K562 (cell line): Measurements from ENCODE around the gene PAX5.

Experiments
- JUND ChIP-seq, 2 experiments: IDR thresholded peaks; 2 replicates in 1 of 2; 3 replicates in 1 of 2; pipeline ENCODE4 v1.6.1; 2011; ENCODE audit warnings: borderline replicate concordance in 2 of 2, low read depth in 2 of 2, low read length in 2 of 2, improper control_type of control experiment in 1 of 2, missing biosample characterization in 1 of 2, missing genetic modification characterization in 1 of 2, missing genetic modification reagents in 1 of 2
- POLR2AphosphoS5 ChIP-seq: IDR thresholded peaks from 2 replicates; pipeline ENCODE4 v1.6.1; 2011; ENCODE audit warnings: mild to moderate bottlenecking, low read depth, low read length, moderate library complexity; ENCODE audit not compliant: control insufficient read depth, insufficient read depth
- SMAD4 ChIP-seq: fragments of 250-450 bp; sonication (Bioruptor Pico); conservative IDR thresholded peaks from 2 replicates; pipeline ENCODE4 v1.8.0; 2021; ENCODE audit warnings: inconsistent platforms, mild to moderate bottlenecking, moderate library complexity
- SMARCB1 ChIP-seq: IDR thresholded peaks from 2 replicates; pipeline ENCODE4 v1.6.1; 2011; ENCODE audit warnings: improper control_type of control experiment, low read depth; ENCODE audit not compliant: insufficient read length
- ZNF146 ChIP-seq: IDR thresholded peaks from one replicate; pipeline ENCODE4 v1.6.1; 2018; ENCODE audit warnings: missing compliant biosample characterization; ENCODE audit not compliant: unreplicated experiment
- ZNF280A ChIP-seq: fragments of 450-650 bp; IDR thresholded peaks from 2 replicates; pipeline ENCODE4 v1.6.1; 2018; ENCODE audit warnings: mild to moderate bottlenecking, low read depth; ENCODE audit not compliant: partially characterized antibody
- TF ChIP-seq, protein P1 (sequence below), 2 experiments: fragments of 250-450 bp in 1 of 2; fragments of 450-650 bp in 1 of 2; sonication (Bioruptor Pico) in 1 of 2; IDR thresholded peaks; 2 replicates each; pipeline versions ENCODE4 v1.6.1 to v1.8.0; 2016 to 2021; ENCODE audit warnings: mild to moderate bottlenecking in 2 of 2, moderate library complexity in 2 of 2, missing compliant biosample characterization in 1 of 2, missing genetic modification characterization in 1 of 2
- TF ChIP-seq, protein P2 (sequence below): fragments of 200-600 bp; sonication (generic); IDR thresholded peaks from one replicate; pipeline ENCODE4 v1.6.1; 2012; ENCODE audit warnings: mild to moderate bottlenecking, low read depth, low read length, inconsistent platforms
- TF ChIP-seq, protein P3 (sequence below): sonication (generic); formaldehyde crosslinking; IDR thresholded peaks from 2 replicates; pipeline ENCODE4 v1.8.1; 2023; ENCODE audit warnings: mild to moderate bottlenecking, missing genetic modification reagents

GRCh38 chr9:36871606-36872005 is 162.5 kb downstream of the PAX5 start:
- TF ChIP-seq ZNF146: no peak
- no peak for TF ChIP-seq SMAD4 (CRISPR knock-in tag)
- no peak for TF ChIP-seq ZNF280A
- TF ChIP-seq, protein P1, sequence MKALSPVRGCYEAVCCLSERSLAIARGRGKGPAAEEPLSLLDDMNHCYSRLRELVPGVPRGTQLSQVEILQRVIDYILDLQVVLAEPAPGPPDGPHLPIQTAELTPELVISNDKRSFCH (CRISPR knock-in tag; IDR thresholded peaks at IDR 0.05): no peak
- TF ChIP-seq, protein P1 (tag; IDR thresholded peaks at IDR 0.05): no peak
- TF ChIP-seq, protein P2, sequence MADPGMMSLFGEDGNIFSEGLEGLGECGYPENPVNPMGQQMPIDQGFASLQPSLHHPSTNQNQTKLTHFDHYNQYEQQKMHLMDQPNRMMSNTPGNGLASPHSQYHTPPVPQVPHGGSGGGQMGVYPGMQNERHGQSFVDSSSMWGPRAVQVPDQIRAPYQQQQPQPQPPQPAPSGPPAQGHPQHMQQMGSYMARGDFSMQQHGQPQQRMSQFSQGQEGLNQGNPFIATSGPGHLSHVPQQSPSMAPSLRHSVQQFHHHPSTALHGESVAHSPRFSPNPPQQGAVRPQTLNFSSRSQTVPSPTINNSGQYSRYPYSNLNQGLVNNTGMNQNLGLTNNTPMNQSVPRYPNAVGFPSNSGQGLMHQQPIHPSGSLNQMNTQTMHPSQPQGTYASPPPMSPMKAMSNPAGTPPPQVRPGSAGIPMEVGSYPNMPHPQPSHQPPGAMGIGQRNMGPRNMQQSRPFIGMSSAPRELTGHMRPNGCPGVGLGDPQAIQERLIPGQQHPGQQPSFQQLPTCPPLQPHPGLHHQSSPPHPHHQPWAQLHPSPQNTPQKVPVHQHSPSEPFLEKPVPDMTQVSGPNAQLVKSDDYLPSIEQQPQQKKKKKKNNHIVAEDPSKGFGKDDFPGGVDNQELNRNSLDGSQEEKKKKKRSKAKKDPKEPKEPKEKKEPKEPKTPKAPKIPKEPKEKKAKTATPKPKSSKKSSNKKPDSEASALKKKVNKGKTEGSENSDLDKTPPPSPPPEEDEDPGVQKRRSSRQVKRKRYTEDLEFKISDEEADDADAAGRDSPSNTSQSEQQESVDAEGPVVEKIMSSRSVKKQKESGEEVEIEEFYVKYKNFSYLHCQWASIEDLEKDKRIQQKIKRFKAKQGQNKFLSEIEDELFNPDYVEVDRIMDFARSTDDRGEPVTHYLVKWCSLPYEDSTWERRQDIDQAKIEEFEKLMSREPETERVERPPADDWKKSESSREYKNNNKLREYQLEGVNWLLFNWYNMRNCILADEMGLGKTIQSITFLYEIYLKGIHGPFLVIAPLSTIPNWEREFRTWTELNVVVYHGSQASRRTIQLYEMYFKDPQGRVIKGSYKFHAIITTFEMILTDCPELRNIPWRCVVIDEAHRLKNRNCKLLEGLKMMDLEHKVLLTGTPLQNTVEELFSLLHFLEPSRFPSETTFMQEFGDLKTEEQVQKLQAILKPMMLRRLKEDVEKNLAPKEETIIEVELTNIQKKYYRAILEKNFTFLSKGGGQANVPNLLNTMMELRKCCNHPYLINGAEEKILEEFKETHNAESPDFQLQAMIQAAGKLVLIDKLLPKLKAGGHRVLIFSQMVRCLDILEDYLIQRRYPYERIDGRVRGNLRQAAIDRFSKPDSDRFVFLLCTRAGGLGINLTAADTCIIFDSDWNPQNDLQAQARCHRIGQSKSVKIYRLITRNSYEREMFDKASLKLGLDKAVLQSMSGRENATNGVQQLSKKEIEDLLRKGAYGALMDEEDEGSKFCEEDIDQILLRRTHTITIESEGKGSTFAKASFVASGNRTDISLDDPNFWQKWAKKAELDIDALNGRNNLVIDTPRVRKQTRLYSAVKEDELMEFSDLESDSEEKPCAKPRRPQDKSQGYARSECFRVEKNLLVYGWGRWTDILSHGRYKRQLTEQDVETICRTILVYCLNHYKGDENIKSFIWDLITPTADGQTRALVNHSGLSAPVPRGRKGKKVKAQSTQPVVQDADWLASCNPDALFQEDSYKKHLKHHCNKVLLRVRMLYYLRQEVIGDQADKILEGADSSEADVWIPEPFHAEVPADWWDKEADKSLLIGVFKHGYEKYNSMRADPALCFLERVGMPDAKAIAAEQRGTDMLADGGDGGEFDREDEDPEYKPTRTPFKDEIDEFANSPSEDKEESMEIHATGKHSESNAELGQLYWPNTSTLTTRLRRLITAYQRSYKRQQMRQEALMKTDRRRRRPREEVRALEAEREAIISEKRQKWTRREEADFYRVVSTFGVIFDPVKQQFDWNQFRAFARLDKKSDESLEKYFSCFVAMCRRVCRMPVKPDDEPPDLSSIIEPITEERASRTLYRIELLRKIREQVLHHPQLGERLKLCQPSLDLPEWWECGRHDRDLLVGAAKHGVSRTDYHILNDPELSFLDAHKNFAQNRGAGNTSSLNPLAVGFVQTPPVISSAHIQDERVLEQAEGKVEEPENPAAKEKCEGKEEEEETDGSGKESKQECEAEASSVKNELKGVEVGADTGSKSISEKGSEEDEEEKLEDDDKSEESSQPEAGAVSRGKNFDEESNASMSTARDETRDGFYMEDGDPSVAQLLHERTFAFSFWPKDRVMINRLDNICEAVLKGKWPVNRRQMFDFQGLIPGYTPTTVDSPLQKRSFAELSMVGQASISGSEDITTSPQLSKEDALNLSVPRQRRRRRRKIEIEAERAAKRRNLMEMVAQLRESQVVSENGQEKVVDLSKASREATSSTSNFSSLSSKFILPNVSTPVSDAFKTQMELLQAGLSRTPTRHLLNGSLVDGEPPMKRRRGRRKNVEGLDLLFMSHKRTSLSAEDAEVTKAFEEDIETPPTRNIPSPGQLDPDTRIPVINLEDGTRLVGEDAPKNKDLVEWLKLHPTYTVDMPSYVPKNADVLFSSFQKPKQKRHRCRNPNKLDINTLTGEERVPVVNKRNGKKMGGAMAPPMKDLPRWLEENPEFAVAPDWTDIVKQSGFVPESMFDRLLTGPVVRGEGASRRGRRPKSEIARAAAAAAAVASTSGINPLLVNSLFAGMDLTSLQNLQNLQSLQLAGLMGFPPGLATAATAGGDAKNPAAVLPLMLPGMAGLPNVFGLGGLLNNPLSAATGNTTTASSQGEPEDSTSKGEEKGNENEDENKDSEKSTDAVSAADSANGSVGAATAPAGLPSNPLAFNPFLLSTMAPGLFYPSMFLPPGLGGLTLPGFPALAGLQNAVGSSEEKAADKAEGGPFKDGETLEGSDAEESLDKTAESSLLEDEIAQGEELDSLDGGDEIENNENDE: no peak
- TF ChIP-seq JUND (IDR thresholded peaks at IDR 0.05; ENCODE audit: borderline replicate concordance, low read depth, low read length): no peak
- TF ChIP-seq JUND (tag; IDR thresholded peaks at IDR 0.05; ENCODE audit: borderline replicate concordance, low read depth, low read length): no peak
- TF ChIP-seq SMARCB1: no peak
- TF ChIP-seq, protein P3, sequence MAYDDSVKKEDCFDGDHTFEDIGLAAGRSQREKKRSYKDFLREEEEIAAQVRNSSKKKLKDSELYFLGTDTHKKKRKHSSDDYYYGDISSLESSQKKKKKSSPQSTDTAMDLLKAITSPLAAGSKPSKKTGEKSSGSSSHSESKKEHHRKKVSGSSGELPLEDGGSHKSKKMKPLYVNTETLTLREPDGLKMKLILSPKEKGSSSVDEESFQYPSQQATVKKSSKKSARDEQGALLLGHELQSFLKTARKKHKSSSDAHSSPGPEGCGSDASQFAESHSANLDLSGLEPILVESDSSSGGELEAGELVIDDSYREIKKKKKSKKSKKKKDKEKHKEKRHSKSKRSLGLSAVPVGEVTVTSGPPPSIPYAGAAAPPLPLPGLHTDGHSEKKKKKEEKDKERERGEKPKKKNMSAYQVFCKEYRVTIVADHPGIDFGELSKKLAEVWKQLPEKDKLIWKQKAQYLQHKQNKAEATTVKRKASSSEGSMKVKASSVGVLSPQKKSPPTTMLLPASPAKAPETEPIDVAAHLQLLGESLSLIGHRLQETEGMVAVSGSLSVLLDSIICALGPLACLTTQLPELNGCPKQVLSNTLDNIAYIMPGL (CRISPR knock-in tag): no peak
- no peak for TF ChIP-seq POLR2AphosphoS5
